ENCODE results near the gene MRNIP. TPM values are rescaled to one million over a fixed set of nuclear protein-coding genes. Genes with fewer than 3 reads are reported as not detected.

MRNIP gene
- total and polyA plus RNA-seq, 2 experiments from 2014 or later, result 28.8 to 57.5 TPM

DNA sequence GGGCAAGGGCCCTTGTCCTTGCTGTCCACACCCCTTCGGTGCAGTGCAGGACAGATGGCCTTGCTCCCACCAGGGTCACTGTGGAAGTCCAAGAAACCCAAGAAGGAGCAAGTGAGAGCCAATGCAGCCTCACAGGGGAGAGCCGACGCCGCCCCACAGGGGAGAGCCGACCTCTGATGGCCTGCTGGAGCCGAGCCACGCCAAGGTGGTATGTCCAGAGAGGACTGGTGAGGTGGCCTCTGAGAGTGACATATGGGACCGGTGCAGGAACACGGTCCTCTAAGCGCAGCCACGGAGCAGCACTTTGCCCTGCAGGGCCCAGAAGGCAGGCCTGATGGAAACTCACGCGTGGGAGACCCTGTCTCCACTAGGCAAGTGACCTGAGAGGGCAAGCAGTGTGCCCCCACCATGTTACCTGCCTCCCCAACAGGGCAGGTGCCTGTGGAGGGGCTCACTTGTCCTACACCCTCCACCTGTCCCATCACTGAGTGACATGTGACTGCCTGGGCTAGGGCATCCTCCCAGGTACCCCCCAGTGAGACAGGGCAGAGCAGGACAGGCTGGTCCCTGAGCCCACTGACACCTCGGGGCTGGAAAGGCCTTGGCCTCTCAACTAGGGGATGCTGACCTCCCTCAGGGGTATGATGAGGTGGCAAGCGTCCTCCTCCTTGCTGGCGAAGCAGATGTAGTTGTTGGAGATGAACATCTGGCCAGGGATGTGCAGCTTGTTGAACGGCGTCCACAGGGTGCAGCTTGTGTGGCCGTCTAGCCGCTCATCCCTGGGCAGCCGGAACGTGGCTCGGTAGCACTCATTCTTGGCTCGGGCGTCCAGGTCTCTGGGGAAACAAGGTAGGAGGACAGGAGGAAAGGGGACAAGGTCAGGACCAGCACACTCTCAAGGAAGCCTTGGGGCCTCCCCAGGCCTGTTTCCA, 32.4 kb upstream of the MRNIP start:
- H3K36me3 ChIP-seq, result peaks cover 32% of the 10 kb centered on the region
- TF ChIP-seq, protein P1, sequence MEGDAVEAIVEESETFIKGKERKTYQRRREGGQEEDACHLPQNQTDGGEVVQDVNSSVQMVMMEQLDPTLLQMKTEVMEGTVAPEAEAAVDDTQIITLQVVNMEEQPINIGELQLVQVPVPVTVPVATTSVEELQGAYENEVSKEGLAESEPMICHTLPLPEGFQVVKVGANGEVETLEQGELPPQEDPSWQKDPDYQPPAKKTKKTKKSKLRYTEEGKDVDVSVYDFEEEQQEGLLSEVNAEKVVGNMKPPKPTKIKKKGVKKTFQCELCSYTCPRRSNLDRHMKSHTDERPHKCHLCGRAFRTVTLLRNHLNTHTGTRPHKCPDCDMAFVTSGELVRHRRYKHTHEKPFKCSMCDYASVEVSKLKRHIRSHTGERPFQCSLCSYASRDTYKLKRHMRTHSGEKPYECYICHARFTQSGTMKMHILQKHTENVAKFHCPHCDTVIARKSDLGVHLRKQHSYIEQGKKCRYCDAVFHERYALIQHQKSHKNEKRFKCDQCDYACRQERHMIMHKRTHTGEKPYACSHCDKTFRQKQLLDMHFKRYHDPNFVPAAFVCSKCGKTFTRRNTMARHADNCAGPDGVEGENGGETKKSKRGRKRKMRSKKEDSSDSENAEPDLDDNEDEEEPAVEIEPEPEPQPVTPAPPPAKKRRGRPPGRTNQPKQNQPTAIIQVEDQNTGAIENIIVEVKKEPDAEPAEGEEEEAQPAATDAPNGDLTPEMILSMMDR (IDR thresholded peaks at IDR 0.05; ENCODE audit: low read depth, low read length), result no peak

DNA sequence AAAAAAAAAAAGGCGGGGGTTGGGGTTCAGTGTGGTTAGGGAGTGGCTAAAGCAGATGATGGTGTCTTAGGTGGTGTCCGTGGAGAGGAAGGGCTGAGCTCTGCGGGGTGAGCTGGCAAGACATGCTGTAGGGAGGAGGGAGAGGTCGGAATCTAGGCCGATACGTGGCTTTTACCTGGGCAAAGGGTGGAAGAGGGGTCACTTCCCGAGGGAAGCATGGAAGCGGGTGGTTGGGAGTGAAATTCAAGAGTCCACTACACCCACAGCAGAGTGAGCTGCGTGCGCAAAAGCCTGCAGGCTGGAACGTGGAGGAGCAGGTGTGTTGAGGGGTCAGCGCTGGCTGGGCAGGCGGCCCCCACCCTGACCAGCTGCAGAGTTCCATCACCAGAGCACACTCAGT, 31.3 kb upstream of the MRNIP start:
- H3K36me3 ChIP-seq, result peaks cover 30% of the 10 kb centered on the region
- TF ChIP-seq, protein P1 (IDR thresholded peaks at IDR 0.05; ENCODE audit: low read depth, low read length), result no peak
- DNase-seq (ENCODE audit: low read depth in 1 of 2, low spot score in 1 of 2), result no peak
- H3K4me1 ChIP-seq (ENCODE audit: low read depth), result no peaks in the 10 kb centered on the region
- no peak overlapping the region for H3K4me3 ChIP-seq
- no peaks in the 10 kb centered on the region for H3K27me3 ChIP-seq
- no peak overlapping the region for H3K27ac ChIP-seq
- H3K9me3 ChIP-seq (ENCODE audit: low read depth), result no peaks in the 10 kb centered on the region

More for the DNA sequence above, 32.4 kb upstream of the MRNIP start:
- Histone ChIP-seq H3K27me3 (no peaks in the 10 kb centered on the region), H3K9me3 (ENCODE audit: low read depth) (no peaks in the 10 kb centered on the region), H3K4me1 (ENCODE audit: low read depth) (no peaks in the 10 kb centered on the region), H3K4me3 (no peak overlapping the region), H3K27ac (no peak overlapping the region)
- DNase-seq (ENCODE audit: low read depth in 1 of 2, low spot score in 1 of 2), result no peak

DNA sequence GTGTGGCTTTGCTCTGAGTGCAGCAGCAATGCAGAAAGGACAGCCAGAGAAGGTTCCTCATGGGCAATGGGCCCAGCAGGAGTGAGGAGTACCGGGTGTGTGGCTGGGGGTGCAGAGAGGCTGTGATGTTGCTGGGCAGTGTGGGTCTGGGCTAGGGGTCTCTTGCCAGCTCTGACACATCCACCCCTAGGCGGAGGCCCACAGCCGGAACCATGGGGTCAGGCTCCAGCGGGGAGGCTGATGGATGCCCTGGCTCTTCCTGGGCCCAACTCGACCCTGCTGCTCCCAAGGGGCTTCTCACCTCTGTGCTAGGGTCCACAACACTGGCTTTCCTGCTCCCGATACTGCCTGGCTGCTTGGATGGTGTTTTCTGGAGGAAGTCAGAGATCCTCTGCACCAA, 29.2 kb upstream of the MRNIP start:
- Histone ChIP-seq H3K4me1 (ENCODE audit: low read depth) (no peaks in the 10 kb centered on the region), H3K9me3 (ENCODE audit: low read depth) (no peaks in the 10 kb centered on the region), H3K27me3 (no peaks in the 10 kb centered on the region), H3K4me3 (no peak overlapping the region), H3K27ac (no peak overlapping the region), H3K36me3 (peaks cover 19% of the 10 kb centered on the region)
- TF ChIP-seq, protein P1 (IDR thresholded peaks at IDR 0.05; ENCODE audit: low read depth, low read length), result no peak
- no peak for DNase-seq (ENCODE audit: low read depth in 1 of 2, low spot score in 1 of 2)

DNA sequence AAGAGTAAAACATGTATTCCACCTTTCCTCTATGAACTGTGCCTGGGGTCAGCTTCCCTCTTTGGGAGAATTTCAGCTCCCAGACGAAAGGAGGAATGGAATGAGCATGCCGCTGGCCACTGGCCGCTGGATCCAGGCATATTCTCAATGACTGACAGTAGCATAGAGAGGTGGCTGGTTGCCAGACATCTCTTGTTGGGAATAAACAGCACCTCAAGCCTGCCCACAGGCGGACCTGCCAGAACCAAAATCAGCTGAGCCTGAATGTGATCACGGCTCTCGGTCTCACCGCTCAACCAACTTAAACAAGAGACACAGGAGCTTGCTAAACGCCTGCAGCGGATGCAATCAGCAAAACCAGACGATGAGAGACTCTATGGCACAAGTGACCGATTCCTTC, 28.5 kb upstream of the MRNIP start:
- no peak overlapping the region for H3K27ac ChIP-seq
- no peaks in the 10 kb centered on the region for H3K9me3 ChIP-seq (ENCODE audit: low read depth)
- no peaks in the 10 kb centered on the region for H3K4me1 ChIP-seq (ENCODE audit: low read depth)
- H3K27me3 ChIP-seq, result no peaks in the 10 kb centered on the region
- TF ChIP-seq, protein P1 (IDR thresholded peaks at IDR 0.05; ENCODE audit: low read depth, low read length), result no peak
- DNase-seq (ENCODE audit: low read depth in 1 of 2, low spot score in 1 of 2), result no peak
- H3K36me3 ChIP-seq, result peaks cover 12% of the 10 kb centered on the region
- H3K4me3 ChIP-seq, result no peak overlapping the region

DNA sequence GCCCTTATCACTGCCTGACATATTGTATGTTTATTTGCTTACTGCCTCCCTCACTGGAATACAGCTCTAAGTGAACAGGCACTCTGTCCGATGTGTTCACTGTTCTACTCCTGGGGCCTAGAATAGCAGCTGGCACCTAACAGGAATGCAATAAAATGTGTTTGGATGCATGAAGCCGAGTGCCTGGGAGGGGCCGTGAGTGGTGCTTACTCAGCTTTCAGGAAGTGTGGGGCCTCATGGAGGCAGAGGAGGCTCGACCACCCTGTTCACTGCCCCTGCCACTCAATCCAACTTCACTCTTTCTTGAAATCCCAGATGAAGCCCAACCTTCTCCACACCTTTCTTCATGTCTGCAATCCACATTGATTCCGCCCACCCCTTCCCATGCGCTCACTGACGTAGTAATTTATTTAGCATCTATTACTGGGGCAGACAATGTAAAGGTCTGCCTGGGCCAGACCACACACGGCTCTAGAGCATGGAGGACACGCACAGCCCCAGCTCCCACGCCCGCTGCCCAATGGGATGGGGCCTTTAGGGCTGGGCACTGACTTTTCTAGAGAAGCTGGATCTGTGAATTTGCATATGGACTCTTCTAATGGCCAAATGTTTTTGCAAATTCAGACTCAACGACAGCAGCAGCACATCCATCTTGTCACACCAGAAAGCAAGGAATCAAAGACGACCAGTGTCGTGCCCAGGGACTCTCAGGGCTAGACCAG, 27.7 kb upstream of the MRNIP start:
- TF ChIP-seq, protein P1 (IDR thresholded peaks at IDR 0.05; ENCODE audit: low read depth, low read length), result no peak
- Histone ChIP-seq H3K27ac (no peak overlapping the region), H3K9me3 (ENCODE audit: low read depth) (no peaks in the 10 kb centered on the region), H3K4me3 (no peak overlapping the region), H3K27me3 (no peaks in the 10 kb centered on the region), H3K4me1 (ENCODE audit: low read depth) (no peaks in the 10 kb centered on the region), H3K36me3 (peaks cover 6% of the 10 kb centered on the region)
- DNase-seq (ENCODE audit: low read depth in 1 of 2, low spot score in 1 of 2), result no peak
